GM19238 (cell line): ENCODE data around the gene PCSK2.

Experiments
- DNase-seq: peaks from one replicate; pipeline ENCODE4 v3.0.0; 2011; ENCODE audit warnings: low spot score; ENCODE audit not compliant: insufficient read length

The PCSK2 gene

DNA sequence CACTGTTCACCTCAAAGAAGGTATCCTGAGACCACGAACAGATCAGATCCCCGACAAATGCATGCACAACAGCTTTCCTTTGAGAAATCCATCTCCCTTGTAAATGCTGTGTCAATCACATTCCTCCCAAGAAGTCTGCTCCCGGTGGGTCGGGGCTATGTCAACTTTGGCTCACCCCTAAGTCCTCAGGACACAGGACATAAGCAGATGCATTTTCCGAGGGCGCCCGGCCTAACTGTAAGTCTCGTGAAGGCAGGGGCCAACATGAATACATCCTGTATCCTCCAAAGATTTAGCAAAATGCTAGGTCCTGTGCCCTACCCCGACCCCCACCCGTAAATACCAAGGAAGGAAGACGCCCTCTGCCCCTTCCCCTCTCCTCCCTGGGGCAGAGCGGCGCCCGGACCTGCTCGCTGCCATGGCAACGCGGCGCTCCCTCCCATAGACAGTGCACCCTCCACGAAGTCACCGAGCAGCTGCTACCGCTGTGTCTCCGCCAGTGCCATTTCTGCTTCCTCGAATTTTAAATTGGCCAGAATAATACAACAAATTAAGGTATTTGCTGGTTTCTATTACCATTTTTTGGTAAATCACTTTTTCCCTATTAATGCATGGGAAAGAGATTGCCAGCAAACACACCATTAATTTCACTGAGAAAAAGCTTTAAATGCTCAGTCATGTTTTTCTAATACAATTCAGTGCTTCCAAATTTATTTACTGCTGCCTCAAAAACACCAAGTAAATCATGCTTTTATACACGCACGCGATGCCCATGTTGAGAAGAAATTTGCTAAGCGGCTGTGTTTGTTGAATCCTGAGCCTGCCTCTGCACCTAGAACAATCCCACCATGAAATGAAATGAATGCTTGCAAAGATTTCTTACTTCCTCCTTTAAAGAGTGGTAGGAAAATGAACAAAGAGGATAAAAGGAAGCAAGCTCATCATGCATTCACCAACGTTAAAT, 100.6 kb downstream of the PCSK2 start:
- DNase-seq: no peak

- no peak for DNase-seq
These were observed 108.1 kb downstream of the PCSK2 start for GRCh38 chr20:17334932-17335331.

- DNase-seq: no peak
These were observed 112.2 kb downstream of the PCSK2 start for GRCh38 chr20:17339000-17339399.

- no peak for DNase-seq
These were observed 116.3 kb downstream of the PCSK2 start for GRCh38 chr20:17343091-17343490.

- DNase-seq: no peak
These were observed 117.0 kb downstream of the PCSK2 start for GRCh38 chr20:17343656-17344452.

- no peak for DNase-seq
These were observed 118.0 kb downstream of the PCSK2 start for GRCh38 chr20:17344790-17345189.

DNA sequence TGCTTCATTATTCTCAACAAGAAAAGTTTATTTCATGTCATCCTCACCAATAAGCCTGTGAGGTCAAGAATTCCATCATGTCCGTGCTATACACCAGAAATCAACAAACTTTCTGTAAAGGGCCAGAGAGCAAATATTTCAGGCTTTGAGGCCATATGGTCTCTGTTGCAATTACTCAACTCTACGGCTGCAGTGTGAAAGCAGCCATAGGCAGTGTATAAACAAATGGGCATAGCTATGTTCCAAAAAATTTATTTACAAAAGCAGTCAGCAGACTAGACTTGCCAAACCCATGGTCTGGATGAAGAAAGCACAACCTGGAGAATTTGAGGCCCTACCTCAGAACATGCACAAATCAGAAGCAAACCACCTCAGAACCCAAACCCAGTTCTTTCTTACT, 118.5 kb downstream of the PCSK2 start:
- no peak for DNase-seq

GRCh38 chr20:17350321-17350720, 123.5 kb downstream of the PCSK2 start:
- DNase-seq: no peak

GRCh38 chr20:17357238-17357637, 130.4 kb downstream of the PCSK2 start:
- no peak for DNase-seq

- DNase-seq: no peak
These were observed 132.0 kb downstream of the PCSK2 start for GRCh38 chr20:17358854-17359253.

- no peak for DNase-seq
These were observed 137.8 kb downstream of the PCSK2 start for GRCh38 chr20:17364681-17365080.

GRCh38 chr20:17365831-17366230, 139.0 kb downstream of the PCSK2 start:
- no peak for DNase-seq

DNA sequence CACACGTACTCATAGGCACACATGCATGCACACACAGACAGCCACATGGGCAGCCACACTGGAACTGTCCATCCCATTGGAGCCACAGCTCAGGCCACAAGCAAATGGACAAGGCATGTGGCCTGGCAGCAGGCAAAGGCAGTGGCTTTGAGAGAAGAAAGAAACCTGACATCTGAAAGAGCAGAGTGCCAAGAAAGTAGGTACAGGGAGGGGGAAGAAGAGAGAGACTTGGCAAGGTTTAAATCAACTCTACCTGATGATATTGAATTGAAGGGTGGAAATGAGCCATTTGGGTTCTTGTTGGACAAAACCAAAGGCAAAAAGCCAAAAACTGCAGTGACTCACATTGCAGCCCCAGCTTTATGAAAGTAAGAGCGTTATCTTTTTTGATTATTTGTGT, 142.7 kb downstream of the PCSK2 start:
- no peak for DNase-seq

DNA sequence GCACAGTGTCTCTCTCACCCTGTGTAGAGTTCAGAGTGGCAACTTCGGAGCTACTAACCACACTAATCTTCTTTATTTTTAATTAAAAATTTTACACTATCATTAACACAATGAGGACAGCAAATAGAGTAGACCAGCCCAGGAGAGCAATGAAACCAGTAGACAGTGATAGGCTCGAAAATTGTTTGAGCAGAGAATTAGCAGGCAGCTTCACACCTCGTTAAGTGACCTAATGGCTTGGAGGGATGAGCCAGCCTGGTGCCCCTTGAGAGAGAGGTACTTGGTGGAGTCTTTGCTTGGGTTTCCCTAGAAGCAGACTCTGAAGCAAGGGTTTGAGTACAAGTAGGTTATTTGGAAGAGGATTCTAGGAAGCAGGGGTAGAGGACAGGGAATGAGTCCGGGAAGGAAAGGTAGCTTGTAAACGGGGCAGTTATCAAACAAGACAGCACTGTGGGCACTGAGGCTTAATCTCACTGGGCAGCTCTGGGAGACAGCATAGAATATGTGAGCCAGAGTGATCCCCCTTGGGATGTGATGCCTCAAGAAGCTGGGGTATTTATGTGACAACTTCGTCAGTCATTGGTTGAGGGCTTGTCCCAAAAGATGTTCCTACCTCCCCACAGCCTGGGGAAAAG, 146.1 kb downstream of the PCSK2 start:
- DNase-seq: no peak

GRCh38 chr20:17374086-17374485, 147.2 kb downstream of the PCSK2 start:
- no peak for DNase-seq

DNA sequence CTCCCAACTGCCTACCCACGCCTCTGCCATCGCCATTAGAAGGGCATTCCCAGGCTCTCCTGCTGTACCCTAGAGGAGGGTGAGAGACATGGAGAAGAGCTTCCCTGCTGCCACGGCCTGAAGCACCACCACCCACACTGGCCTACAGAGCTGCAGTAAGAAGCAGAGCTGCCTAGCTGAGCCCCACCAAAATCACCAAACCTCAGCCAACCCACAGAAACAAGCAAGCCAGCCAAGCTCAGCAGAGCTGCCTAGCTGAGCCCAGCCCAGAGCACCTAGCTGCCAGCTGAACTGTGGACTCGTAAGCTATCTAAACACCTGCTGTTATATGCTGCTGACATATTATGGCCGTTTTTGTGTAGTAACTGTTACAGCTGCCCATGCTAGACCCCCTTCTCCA, 149.2 kb downstream of the PCSK2 start:
- DNase-seq: no peak

DNA sequence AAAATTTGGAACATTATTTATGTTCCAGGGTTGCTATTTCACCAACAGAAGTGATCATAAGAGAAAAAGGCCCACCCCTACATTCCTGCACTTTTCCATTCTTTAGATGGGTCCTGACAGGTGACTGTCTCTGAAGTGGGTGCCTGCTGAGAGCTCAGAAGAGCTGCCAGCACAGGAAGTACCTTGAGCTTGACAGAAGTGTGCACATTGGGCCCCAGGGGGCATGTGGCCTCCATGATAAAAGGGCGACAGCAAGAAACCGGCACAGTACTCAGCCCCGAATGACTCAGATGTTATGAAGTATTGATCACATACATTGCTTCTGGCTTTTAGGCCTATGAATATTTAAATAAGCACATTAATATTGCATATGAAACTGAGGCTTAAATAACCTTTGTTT, 150.4 kb downstream of the PCSK2 start:
- DNase-seq: no peak

- DNase-seq: no peak
These were observed 152.8 kb downstream of the PCSK2 start for GRCh38 chr20:17379651-17380050.

DNA sequence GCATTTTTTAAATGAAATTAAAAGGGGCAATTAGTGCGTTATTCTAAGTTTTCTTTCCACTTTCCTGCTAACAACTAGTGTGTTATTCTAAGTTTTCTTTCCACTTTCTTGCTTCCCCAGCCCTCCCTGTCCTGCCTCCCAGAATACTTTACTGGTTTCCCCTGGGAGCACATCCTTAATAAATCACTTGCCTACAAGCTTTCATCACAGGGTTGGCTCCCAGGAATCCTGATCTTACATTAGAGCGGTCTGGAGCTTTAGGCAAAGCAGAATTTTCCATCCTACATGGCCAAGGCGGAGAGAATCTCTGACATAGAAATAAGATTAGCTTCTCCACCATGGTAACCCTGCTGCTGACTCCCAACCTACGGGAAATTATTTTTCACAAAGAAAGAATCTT, 154.0 kb downstream of the PCSK2 start:
- DNase-seq: no peak

DNA sequence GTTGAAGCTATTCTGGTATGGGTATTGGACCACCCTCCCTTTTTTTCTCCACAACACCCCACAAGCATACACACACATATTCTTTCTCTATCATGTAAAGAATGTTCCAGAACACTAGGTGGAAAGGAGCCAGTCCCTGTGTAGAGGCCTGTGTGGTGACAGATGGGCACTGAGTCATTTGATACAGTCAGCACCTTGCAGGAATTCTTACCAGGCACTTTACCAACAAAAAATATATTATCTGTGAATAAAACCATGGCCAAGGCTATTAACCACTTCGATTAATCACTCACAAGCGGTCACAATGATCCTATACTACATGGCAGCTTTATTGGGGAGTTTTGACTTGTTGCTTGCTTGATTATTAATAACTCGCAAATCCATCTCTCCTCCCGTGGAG, 154.9 kb downstream of the PCSK2 start:
- DNase-seq: no peak

DNA sequence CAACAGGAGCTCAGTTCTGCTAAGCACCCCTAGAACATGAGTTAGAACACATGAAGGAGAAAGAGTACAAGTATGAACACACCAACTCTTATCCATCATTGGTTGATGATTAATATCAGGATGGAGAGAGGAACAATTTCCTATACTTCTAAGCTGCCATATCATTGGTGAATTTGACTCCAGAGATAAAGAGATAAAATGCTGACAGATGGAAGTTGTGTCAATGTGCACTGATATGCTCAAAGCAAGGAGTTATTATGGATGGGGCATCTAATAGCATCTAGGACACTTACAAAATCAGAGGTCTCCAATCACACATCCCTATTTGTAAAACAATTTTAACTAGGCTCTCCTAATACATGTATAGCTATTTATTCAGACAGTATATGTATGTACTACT, 159.0 kb downstream of the PCSK2 start:
- DNase-seq: no peak

DNA sequence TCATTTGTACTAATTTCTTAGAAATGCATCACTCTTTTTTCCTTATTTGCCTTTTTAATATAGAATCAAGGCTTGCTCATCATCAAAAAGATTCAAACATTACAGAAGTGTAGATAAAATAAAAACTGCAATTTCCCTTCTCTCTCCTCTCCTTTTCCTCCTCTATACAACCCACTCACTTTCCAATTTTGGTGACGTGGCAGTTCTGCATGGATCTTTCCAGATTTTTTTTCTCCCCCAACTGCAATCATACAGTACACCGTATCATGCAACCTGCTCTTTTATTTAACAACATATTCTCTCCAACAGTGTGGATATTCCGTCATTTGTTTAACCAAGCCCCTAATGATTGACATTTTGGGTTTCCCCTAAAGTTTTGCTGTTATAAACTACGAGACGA, 163.8 kb downstream of the PCSK2 start:
- DNase-seq: no peak
